Hepatic stellate cell (primary cell): ENCODE results near the gene TOX2.

Source experiments
- DNase-seq: peaks from one replicate; pipeline ENCODE4 v3.0.0; 2011; ENCODE audit warnings: low spot score

TOX2 gene

DNA sequence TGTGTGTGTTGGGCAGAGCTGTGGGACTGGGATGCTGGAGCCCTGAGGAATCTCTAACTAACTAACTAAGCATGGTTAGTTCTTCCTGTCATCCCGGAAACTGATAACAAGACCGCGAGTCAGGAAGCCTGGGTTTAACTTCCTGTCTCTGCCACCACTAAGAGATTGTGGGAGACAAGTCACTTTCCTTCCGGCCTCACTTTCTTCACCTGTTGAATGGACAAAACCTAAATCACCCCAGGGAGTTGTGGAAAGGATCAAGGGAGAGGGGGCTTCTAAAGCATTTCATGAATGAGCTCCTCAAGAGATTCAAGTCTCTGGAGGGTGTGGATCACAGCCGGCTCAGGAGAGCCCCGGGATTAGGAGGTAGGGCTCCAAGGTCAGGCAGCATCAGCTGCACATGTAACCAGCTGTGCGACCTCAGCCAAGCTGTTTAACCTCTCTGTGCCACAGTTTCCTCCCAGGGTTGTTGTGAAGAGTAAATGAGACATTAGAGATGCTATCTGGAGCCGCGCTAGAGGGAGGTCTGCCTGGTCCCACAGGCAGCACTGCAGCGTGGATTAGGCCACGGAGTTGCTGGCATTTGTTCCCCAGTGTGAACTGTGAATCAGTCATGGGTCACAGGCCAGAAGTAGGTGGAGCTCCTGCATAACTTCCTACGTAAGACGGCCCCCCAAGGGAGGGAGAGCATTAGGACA lies 105.1 kb downstream of the TOX2 start:
- DNase-seq: no peak

DNA sequence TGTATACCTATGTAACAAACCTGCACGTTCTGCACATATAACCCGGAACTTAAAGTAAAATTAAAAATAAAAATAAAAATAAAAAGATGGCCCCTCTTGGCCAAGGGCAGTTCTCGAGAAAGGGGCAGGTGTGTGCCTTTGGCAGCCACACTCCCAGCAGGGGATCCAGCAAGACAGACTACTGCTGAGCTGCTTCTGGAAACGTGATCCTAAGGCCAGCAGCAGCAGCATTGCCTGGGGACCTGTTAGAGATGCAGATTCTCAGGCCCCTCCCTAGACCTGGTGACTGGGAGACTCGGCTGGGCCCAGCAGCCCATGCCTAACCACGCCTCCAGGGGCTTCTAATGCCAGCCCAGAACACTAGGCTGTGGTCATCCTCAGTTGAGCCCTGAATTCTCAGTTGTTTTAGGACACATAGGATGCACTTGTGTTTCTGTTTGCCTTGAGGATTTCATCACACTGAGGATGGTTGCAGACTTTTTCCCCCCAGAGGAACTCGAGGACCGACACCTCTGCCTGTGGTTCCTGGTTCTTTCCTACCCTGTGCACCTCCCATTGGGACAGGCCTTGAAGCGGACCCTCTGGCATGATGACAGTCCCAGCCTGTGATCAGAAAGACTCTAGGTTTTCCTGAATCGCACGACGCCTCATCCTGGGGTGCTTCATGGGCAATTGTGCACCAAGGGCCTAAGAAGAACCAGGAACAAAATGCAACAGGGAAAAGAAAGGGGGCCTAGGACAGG lies 105.9 kb downstream of the TOX2 start:
- no peak for DNase-seq

DNA sequence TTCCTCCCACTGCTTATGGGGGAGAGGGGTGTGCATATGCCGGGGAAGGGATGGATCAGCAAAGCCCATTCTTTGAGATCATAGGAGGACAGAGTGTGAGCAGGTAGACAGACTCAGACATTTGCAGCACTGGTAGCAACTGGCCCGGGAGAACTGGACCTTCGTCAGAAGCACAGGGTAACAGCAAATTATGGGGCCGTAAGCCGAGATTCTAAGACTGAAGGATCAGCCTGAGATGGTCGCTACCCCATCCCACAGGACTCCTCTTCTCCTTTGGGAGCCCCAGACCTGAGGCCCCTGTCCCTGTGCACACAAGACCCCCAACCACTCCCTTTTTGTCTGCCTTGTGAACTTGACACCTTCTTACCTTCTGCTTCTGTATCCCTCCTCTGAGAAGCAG lies 106.5 kb downstream of the TOX2 start:
- no peak for DNase-seq

DNA sequence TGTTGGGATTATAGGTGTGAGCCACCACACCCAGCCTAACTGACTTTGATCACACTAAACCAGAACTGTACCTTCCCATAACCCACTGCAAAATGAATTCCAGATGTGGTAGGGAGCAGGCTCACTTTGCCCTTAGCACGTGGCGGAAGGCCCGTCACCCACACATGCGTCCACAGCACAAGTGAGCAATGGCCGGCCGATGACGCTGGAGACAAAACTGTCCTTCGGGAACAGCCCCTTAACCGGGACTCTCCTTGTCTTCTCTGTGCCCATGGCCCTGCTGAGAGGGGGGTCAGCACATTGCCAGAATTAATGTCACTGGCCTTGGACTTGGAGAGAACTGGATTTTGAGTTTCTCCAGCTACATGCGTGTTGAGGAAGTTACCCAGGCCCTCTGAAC lies 107.2 kb downstream of the TOX2 start:
- DNase-seq: no peak

DNA sequence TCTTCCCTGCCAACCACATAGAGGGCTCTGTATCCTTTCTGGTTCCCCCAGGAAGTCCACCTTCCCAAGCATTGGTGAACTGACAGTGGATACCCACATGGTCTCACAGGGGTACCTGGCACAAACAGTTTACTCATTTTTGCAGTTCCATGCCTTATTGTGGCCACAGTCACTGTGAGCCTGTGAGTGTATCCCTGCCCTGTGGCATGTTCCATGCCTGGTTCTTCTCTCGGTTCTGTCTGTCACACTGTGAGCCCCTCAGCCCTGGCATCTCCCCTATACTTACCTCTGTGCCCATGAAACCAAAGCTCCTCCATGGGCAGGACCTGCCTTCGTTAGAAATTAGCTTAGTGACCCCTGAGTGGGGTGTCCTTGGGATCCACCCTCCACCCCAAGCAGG lies 107.8 kb downstream of the TOX2 start:
- no peak for DNase-seq

DNA sequence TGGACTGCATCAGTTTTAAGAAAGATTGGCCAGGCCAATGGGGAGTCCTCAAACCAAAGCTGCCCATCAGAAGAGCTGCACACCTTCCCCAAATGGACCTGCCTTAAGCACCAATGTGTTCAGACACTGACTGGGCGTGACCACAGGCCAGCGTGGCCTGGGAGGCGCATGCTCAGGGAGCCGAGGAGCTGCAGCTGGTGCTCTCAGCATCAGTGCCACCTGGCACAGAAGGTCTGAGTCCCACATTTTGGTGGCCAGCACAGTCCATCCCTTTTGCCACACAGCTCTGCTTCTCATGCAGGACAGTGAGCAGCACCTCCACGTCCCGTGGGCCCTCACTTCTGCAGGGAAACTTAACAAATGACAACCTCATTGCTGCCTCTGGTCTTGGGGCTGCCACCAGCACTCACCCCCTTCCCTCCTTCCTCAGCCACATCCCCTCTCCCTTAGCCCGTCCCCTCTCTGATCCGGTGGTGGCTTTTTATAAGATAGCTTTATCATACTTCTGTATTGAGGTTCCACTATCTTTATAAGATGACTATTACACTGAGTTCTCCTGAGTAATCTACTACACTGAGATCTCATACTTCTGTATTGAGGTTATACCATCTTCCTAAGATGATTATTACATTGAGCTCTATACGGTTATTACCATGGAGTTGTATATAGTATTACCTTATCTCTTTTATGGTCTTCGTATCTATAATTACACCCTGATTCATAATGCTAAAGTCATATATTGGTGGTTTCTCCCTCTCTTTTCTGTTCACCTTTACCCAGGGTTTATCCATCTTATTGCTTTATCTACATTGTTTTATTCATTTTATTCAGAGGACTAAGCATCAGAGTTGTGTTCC lies 109.1 kb downstream of the TOX2 start:
- no peak for DNase-seq

DNA sequence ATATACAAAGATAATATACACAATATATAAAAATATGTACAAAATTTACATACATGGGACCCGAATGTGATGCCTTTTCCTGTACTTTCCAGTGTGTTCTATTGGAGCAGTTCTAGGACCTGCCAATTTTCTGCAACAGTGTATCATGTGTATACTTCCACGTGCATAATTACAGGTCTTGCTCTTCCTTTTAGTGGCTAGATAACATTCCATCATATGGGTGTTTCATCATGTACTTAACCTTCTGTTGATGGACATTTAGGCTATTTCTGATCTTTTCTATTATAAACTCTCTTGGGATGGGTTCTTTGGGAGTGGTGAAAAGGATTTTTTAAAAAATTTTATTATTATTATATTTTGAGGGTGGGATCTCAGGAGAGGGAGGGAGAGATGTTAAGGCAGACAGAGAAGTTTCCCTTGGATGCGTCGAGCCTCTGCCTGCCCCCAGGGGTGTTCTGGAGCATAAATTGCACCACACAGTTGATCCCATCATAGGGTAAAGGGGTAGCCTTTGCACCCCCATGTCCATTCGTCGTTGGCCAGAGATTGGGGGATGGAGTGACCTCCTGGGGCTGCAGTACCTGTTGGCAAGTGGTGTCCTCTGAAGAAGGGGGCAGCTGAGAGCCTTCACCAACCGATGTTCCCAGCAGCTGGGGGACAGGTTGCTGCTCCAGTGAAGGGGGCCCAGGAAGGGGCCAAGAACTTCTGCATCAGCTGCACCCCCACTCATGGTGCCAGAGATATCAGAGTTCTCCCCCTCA lies 110.3 kb downstream of the TOX2 start:
- DNase-seq: no peak

DNA sequence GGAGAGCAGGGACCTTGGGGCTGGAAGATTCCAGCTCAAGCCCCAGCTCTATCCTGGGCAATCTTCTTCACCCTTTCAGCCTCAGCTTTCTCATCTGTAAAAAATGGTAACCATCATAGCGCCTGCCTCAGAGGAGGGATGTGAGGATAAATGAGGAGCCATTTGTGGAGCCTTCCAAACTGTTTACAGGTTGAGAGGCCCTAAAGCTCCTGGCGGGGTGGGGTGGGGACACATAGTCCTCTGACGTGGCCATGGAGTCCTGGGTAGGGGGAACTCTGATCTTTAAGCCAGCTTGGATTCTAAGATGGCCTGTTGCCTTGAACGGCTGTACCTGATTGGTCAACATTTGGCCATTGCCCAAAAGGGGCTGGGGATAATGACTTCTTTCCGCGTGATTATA lies 111.1 kb downstream of the TOX2 start:
- no peak for DNase-seq

DNA sequence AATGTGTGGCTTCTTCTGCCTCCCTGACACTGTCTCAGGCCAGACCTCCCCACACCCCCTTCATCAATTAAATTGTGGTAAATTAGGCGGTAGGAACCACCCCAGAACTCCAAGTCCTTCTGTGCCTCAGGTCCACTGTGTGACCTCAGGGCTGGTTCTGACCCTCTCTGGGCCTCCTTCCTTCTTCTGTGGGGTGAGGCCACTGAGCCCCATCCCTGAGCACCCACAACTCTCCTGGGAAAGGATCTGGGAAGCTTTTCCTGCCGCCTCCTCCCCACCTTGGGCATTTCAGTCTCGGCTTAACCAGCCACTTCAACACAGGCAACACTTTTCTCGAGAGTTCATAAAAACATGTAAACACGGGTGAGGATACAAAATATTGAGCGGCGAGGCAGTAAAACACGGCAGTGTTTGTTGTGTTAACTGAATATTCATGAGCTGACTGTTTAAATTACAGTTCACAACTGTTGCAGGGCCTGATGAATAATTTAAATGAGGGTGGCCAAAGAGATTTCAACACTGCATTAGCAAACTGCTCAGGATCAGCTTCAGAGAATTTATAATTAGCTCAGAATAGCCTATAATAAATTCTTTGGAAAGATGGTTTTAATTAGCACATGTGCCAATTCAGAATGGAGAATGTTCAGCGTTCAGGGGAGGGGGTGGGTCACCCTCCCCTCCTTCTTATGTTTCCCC lies 112.1 kb downstream of the TOX2 start:
- no peak for DNase-seq

DNA sequence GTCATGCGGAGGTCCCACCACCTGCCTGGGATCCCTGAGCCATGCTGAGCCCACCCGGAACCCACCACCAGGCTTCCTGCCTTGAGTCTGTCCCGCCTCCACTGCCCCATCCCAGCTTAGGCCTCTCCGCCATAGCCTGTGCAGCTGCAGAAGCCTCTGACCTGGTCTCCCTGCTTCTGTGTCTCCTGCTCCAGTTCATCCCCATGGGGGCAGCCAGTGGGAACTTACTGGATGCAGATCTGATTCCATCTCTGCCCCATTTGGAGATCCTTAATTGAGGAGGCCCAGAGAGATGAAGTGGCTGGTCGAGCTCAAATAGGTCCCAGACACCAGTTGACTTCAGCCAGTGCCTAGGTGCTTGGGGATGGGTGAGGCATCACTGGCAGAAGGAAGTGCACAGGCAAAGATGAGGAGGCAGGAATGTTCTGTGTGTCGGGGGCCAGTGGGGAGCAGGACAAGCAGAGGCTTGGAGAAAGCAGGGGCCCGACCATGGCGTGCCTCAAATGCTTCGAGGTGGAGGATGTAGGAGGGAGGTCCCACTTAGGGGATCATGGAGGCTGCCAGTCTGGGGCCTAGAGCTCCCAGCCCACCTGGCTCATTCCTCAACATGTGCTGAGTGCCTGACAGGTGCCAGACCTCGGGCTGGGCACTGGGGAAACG lies 112.8 kb downstream of the TOX2 start:
- DNase-seq: no peak

DNA sequence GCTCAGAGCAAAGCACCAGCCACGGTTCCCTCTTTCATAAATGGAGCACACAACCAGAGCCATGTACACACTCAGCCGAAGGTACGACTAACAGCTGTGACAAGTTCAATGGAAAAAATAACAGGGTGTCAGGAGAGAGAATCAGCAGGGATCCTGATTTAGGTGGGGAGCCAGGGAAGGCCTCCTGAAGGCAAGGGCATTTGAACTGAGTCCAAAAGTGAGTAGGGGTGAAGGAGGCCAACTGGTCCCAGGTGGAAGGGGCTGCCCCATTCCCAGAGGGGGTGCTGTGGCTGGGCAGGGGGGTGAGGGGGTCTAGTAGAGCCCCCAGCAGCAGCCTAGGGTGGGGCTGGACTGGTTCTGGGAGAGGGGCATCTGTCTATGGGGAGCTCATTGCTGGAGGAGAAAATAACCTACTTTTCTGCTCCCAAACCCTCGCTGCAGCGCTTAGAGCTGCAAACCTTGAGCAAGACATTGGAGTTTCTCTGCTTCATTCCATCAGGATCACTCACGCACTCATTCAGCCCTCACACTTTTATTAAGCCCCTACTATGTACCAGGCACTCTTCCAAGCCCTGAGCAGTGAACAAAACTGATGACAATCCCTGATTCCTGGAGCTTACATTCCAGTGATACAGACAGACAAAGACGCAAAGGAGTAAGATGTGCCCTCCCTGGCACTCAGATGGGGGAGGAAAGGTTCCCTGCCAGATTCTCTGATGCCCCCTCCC lies 113.5 kb downstream of the TOX2 start:
- no peak for DNase-seq

DNA sequence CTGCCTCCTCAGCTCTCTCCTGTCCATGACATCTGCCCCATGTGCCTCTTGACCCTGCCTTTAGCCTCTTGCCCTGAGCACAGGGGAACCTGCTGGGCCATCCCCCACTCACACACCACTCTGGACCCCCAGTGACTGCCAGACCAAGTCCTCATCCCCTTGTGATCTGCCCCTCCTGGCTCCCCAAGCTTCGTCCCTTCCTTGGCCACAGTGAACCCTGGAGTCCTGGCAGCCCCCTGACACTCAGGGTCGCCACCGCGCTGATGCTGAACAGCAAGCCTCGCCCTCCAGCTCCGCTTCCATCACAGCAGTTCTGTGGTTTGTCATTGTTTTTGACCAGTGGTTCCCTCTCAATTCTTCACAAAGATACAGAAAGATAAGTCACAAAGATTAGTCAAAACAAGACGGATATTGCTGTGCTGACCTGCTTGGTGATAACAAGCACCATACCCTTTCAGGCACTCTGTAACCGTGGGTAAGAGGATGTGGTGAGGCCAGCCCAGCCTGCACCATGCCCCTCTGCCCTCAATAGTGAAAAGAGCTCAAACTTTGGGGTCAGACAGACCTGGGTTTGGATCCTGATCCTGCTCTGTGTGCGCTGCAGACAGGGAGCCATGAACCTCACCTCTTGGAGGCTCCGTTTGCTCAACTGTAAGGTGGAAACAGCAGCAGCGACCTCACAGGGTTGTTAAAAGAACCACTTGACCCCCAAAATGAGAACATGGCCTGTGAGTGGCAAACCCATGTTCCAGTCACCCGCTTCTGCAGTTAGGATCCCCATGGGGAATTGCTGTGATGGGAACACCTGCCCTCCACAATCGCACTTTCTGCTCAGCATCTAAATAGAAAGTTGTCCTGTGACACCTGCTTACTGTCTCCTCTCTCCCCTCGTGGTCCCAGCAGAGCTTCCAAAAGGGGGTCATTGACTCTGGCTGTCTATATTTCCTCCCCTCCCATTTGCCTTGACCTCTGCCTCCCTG lies 114.5 kb downstream of the TOX2 start:
- DNase-seq: no peak

DNA sequence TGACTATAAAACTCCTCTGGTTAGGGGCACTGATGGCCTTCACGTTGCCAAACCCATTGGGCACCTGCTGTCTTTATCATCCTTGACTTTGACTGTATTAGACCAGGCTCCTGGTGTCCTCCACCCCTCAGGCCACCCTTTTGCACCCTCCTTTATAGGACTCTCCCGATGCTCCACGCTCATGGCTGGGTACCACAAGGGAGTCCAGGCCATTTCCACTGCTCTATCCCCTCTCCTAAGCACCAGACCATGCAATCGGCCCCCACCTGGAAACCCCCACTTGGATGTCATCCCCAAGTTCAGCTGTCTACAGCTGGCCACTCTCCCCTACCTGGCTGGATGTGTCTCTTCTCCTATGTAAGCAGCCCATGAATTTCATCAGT lies 115.2 kb downstream of the TOX2 start:
- no peak for DNase-seq

DNA sequence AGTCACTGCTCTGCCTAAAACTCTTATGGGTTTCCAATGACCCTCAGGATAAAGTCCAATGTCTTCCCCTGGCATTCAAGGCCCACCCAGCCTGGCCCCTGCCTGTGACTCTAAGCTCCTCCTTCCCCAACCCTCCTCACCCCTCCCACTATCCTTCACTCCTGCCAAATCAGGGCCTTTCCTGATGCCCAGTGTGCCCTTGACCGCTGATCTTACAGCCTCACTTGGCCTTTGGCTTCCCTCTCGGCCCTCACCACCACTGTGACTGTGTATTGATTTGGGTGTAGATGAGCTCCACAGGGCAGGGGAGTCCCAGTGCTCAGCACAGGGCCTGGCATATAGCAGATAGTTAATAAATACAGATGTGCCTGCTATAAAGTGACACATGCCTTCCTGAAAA lies 115.7 kb downstream of the TOX2 start:
- no peak for DNase-seq

DNA sequence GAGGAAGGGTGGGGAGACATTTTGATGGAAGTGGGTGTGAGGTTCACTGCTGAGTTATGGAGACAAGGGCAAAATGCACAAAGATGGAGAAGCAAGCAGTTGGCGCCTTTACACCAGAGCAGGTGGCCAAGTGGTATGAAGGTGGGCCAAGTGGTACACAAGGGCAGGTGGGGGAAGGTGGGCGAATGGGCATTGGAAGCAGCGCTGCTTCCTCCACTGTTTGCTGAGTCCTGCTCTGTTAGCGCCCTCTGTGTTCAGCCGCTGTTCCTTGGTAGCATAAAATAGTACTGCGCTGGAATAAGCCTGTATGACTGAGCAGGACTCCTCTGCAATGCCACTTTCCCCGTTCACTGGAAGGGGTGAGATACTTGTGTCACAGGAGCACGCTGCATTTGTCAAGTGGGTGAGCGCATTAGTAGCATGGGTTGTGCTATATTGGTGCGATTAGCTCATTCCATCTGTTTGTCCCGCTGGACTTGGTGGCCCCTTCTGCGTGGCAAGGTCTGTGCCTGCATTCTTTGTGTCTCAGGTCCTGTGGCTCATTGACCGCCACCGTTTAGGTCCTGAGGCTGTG lies 116.4 kb downstream of the TOX2 start:
- no peak for DNase-seq

DNA sequence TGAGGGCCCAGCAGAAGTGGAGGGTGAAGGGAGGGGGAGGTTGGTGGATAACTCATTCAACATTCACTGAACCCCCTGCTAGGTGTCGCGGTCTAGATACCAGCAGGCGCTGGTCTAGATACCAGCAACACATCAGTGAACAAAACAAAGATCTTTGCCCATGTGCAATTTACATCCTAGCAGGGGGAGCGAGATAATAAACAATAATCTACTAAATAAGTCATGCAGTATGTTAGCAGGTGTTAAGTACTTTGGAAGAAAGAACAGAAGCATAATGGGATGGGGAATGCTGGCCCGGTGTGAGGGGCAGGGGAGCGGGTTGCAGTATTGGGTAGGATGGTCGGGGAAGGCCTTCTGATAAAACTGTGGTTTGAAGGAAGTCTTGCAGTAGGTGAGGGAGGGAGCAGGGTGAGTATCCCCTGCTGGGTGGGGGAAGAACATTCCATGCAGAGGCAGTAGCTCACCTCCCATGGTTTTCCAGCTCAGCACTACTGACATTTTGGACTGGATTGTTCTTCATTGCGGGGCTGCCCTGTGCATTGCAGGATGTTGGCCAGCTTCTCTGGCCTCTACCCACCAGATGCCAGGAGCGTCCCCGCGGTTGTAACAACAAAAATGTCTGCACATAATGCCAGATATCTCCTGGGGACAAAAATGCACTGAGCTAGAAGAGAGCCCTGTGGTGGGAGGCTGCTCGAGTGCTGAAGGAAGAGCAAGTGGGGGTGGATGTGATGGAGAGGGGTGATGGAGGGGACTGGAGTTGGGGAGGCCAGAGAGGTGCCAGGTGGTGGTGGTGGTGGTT lies 117.3 kb downstream of the TOX2 start:
- DNase-seq: no peak

DNA sequence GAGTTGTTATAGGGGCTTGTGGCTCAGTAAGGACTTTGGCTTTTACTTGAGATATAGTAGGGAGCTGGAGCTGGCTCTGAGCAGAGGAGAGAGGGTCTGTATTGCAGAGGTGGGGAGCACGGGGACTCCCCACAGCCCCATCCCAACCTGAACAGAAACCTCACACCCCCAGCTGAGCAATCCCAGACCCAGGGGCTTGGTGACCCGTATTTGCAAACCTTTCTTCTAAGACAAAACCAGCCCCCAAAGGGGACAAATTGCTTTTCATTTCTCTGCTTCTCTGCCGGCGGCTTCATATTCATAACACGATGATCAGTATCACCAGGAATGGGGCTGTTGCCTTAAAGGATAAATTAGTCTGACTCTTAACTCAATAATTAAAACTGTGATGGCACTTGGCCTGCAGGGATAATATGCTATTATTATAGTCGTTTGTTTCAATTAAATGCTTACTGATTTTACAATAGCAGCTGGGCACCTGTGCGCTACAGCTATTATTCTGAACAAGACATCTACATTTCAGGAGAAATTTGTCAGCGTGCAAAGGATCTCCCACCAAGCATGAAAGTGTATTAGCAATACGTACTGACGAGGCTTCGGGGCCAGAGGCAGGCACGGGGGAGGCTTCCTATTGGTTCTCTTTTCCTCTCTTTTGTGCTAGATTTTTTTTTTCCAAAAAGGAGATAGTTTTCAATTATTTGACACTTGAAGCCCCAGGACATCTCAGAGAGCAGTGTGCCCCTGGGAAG lies 118.1 kb downstream of the TOX2 start:
- DNase-seq: no peak
